ENCODE data around the gene CLDN19. TPM values are rescaled to one million over a fixed set of nuclear protein-coding genes. Genes with fewer than 3 reads are reported as not detected.

Gene CLDN19
- total and polyA plus RNA-seq, 8 donors = 0.37 TPM; not detected in 7

DNA sequence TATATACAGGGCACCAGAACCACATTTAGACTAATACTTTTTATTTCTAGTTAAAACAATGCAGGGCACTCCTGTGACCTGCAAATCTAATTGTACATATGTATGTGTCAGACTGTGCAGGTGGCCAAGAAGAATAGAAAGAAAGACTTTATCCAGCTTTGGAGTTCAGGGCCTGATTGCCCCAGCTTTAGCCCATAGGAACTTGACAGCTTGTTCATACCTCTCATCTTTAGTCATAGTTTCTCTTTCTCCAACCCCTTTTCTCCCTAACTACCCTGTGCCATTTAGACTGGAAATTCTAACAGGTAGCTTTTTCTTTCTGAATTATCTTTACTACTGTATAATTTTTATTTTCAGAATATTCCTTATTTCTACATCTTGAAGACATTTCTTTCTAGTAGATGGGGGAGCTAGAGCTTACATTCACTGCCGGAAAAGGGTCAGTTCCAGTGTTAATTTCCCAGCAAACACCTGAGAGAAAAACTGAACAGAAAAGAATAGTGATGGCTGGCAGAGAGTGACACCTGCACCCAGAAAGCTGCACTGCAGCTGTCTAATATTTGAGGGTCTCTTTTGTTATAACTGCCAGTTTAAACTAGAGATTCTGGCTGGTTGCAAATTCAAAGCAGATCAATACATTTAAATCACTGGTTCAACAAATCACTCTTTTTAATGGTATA lies 49.4 kb downstream of the CLDN19 start:
- DNase-seq = no peak
- Histone ChIP-seq H3K4me1 (peaks cover 64 to 100% (median 90%) of the 10 kb centered on the region in 4 donors), H3K27me3 (no peaks in the 10 kb centered on the region), H3K4me3 (no peak overlapping the region), H3K9me3 (no peaks in the 10 kb centered on the region), H3K36me3 (peaks cover 0 to 21% (median 11%) of the 10 kb centered on the region in 4 donors), H3K27ac (peak overlapping the region in 2 of 5 donors; percentile 17 to 75)
- 43 to 73% (median 47%) methylated on average over 1 of the region's 1 CpG for WGBS, 5 donors
- TF ChIP-seq, protein P1, sequence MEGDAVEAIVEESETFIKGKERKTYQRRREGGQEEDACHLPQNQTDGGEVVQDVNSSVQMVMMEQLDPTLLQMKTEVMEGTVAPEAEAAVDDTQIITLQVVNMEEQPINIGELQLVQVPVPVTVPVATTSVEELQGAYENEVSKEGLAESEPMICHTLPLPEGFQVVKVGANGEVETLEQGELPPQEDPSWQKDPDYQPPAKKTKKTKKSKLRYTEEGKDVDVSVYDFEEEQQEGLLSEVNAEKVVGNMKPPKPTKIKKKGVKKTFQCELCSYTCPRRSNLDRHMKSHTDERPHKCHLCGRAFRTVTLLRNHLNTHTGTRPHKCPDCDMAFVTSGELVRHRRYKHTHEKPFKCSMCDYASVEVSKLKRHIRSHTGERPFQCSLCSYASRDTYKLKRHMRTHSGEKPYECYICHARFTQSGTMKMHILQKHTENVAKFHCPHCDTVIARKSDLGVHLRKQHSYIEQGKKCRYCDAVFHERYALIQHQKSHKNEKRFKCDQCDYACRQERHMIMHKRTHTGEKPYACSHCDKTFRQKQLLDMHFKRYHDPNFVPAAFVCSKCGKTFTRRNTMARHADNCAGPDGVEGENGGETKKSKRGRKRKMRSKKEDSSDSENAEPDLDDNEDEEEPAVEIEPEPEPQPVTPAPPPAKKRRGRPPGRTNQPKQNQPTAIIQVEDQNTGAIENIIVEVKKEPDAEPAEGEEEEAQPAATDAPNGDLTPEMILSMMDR (IDR thresholded peaks at IDR 0.05) = peak in 1 of 7 experiments; percentile 21
- no peak for TF ChIP-seq POLR2AphosphoS5 (IDR thresholded peaks at IDR 0.05)
- intact Hi-C loops (cut with DNase I; ENCODE audit: low total_unique reads) = no loop called here

DNA sequence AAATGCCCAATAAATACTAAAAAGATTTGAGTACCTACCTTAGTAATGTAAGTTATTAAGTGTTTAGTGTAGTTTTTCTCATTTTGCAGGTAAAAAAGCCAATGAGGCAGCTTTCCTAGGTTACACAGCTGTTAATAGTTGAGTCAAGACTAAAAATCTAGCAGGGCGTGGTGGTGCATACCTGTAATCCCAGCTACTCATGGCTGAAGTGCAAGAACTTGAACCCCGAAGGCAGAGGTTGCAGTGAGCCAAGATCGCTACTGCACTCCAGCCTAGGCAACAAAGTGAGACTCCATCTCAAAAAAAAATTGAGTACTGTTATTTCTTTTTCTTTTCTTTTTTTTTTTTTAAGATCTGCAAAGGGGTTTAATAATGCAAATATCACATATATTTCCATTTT lies 50.1 kb downstream of the CLDN19 start:
- Histone ChIP-seq H3K4me1 (peaks cover 71 to 100% (median 95%) of the 10 kb centered on the region in 4 donors), H3K9me3 (no peaks in the 10 kb centered on the region), H3K27ac (no peak overlapping the region), H3K36me3 (peaks cover 0 to 18% (median 7%) of the 10 kb centered on the region in 4 donors), H3K4me3 (no peak overlapping the region), H3K27me3 (no peaks in the 10 kb centered on the region)
- TF ChIP-seq EP300 (IDR thresholded peaks at IDR 0.05) = no peak
- TF ChIP-seq POLR2AphosphoS5 (IDR thresholded peaks at IDR 0.05) = no peak
- TF ChIP-seq, protein P1 (IDR thresholded peaks at IDR 0.05) = no peak
- no peak for TF ChIP-seq POLR2A (IDR thresholded peaks at IDR 0.05)
- intact Hi-C loops (cut with DNase I; ENCODE audit: low total_unique reads) = no loop called here
- no peak for DNase-seq
- 61 to 84% (median 77%) methylated on average over 3 of the region's 3 CpGs for WGBS, 5 donors

DNA sequence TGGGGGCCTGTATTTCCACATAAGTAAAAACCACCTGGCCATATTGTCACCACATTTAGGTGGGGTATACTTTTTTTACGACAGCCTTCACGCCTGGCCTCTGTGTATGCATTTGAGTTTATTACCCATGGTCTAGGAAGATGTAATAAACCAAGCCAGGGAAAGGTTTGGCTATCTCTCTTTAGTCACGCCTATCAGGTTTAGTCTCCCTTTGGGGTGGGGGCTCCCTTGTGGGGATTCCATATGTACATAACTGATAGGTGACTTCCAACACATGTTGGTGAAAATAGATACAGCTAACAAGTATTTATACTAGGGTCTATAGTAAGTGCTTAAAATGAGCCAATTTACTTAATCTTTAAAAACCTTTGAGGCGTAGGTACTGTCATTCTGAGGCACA lies 53.6 kb downstream of the CLDN19 start:
- Histone ChIP-seq H3K27me3 (no peaks in the 10 kb centered on the region), H3K36me3 (peaks cover 0 to 23% (median 2%) of the 10 kb centered on the region in 4 donors), H3K9me3 (no peaks in the 10 kb centered on the region), H3K4me1 (peaks cover 71 to 84% (median 83%) of the 10 kb centered on the region in 4 donors), H3K4me3 (peak overlapping the region in 1 of 4 donors; percentile 99), H3K27ac (peak overlapping the region in 1 of 5 donors; percentile 19)
- WGBS, 5 donors = 64 to 75% (median 70%) methylated on average over 4 of the region's 4 CpGs
- intact Hi-C loops (cut with DNase I; ENCODE audit: low total_unique reads) = no loop called here
- TF ChIP-seq POLR2AphosphoS5 (IDR thresholded peaks at IDR 0.05) (no peak), EP300 (IDR thresholded peaks at IDR 0.05) (no peak), POLR2A (IDR thresholded peaks at IDR 0.05) (no peak)
- TF ChIP-seq, protein P1 (IDR thresholded peaks at IDR 0.05) = no peak
- DNase-seq = no peak

- Histone ChIP-seq H3K4me3 (peak overlapping the region; percentile 95 to 99 (median 96)), H3K27ac (peak overlapping the region in 4 of 5 donors; percentile 93 to 100 (median 96)), H3K27me3 (no peaks in the 10 kb centered on the region), H3K4me1 (peaks cover 62 to 78% (median 75%) of the 10 kb centered on the region in 4 donors), H3K36me3 (peaks cover 0 to 23% (median 2%) of the 10 kb centered on the region in 4 donors), H3K9me3 (no peaks in the 10 kb centered on the region)
- 16 to 32% (median 21%) methylated on average over 5 of the region's 5 CpGs for WGBS, 5 donors
- intact Hi-C loops (cut with DNase I; ENCODE audit: low total_unique reads) = no loop called here
- DNase-seq = peak in 1 of 2 donors; percentile 34
- TF ChIP-seq POLR2AphosphoS5 (IDR thresholded peaks at IDR 0.05) = no peak
- TF ChIP-seq, protein P1 (IDR thresholded peaks at IDR 0.05) = no peak
- no peak for TF ChIP-seq EP300 (IDR thresholded peaks at IDR 0.05)
- TF ChIP-seq POLR2A (IDR thresholded peaks at IDR 0.05) = no peak
Observed at GRCh38 chr1:42684139-42684538, 55.9 kb downstream of the CLDN19 start.

Other genes starting within 250 kb of the CLDN19 start
- gene PPIH, start 81.8 kb downstream of the CLDN19 start, total RNA-seq = 10 to 100 TPM in 2 of 5 donors, 1 to 10 TPM in 2, not detected in 1; 5.2 to 70.1 (median 28.2) TPM
- gene PPIH, start 81.8 kb downstream of the CLDN19 start, polyA plus RNA-seq = 10 to 100 TPM; 31.6 to 72.3 (median 47.8) TPM
- gene YBX1, start 57.8 kb downstream of the CLDN19 start, total RNA-seq = 100 to 1,000 TPM; 201 to 379 (median 337) TPM
- 100 to 1,000 TPM; 526 to 844 (median 718) TPM for gene YBX1, start 57.8 kb downstream of the CLDN19 start, polyA plus RNA-seq
- 10 to 100 TPM; 17.8 to 78.2 (median 43.0) TPM for gene P3H1, start 26.8 kb upstream of the CLDN19 start, total RNA-seq
- gene P3H1, start 26.8 kb upstream of the CLDN19 start, polyA plus RNA-seq = 10 to 100 TPM in 2 of 3 donors, 1 to 10 TPM in 1; 5.0 to 18.2 (median 13.4) TPM
- 1 to 10 TPM in 2 of 5 donors, under 1 TPM in 1, not detected in 2; 0.89 to 6.7 (median 6.1) TPM for gene C1orf50, start 27.0 kb upstream of the CLDN19 start, total RNA-seq
- 1 to 10 TPM; 3.9 to 6.0 (median 4.1) TPM for gene C1orf50, start 27.0 kb upstream of the CLDN19 start, polyA plus RNA-seq
- under 1 TPM in 1 of 5 donors, not detected in 4; 0.55 TPM for gene TMEM269, start 44.8 kb upstream of the CLDN19 start, total RNA-seq
- gene TMEM269, start 44.8 kb upstream of the CLDN19 start, polyA plus RNA-seq = under 1 TPM in 1 of 3 donors, not detected in 2; 0.03 TPM
- gene ERMAP, start 76.9 kb upstream of the CLDN19 start, total RNA-seq = 10 to 100 TPM in 2 of 5 donors, 1 to 10 TPM in 2, not detected in 1; 4.9 to 13.6 (median 8.4) TPM
- gene ERMAP, start 76.9 kb upstream of the CLDN19 start, polyA plus RNA-seq = 1 to 10 TPM; 3.5 to 4.9 (median 4.9) TPM
- gene SVBP, start 77.2 kb upstream of the CLDN19 start, total RNA-seq = 10 to 100 TPM in 4 of 5 donors, not detected in 1; 11.2 to 30.9 (median 18.3) TPM
- gene SVBP, start 77.2 kb upstream of the CLDN19 start, polyA plus RNA-seq = 10 to 100 TPM; 25.1 to 51.2 (median 29.4) TPM
- 10 to 100 TPM in 1 of 5 donors, 1 to 10 TPM in 4; 1.2 to 12.8 (median 4.2) TPM for gene ZNF691, start 106.4 kb upstream of the CLDN19 start, total RNA-seq
- gene ZNF691, start 106.4 kb upstream of the CLDN19 start, polyA plus RNA-seq = 10 to 100 TPM in 1 of 3 donors, 1 to 10 TPM in 2; 6.0 to 11.8 (median 6.3) TPM
- gene SLC2A1, start 218.6 kb upstream of the CLDN19 start, total RNA-seq = 10 to 100 TPM in 3 of 5 donors, 1 to 10 TPM in 2; 1.2 to 32.5 (median 28.1) TPM
- 10 to 100 TPM in 1 of 3 donors, 1 to 10 TPM in 2; 4.3 to 39.8 (median 8.4) TPM for gene SLC2A1, start 218.6 kb upstream of the CLDN19 start, polyA plus RNA-seq

All from stomach (tissue), 9 donors.